IMR-90 (cell line): ENCODE measurements around the gene XIAP. TPM values are rescaled to one million over a fixed set of nuclear protein-coding genes. Genes with fewer than 3 reads are reported as not detected.

Source experiments
- ATAC-seq: fragments of 200-7000 bp; cut with Tn5 transposase; 2 replicates; pipeline ENCODE4 v1.9.1; 2020; ENCODE audit warnings: low read depth, mild to moderate bottlenecking, moderate library complexity
- BruUV-seq: library from RNA; stranded (reverse); fragments of 400-500 nt; replicated peaks from 2 replicates; lab custom pipeline; 2021; lab: Mats Ljungman, UMichigan
- CTCF ChIA-PET: fragments of 300-600 bp; formaldehyde crosslinking; extraction: SDS; loops from one replicate; lab custom pipeline; 2021; ENCODE audit warnings: antibody characterized with exemption; lab: Yijun Ruan, JAX
- POLR2A ChIA-PET: fragments of 300-600 bp; sonication (Branson Sonifier 250); formaldehyde crosslinking; loops from one replicate; lab custom pipeline; 2022; ENCODE audit warnings: antibody characterized with exemption; ENCODE audit not compliant: unreplicated experiment; lab: Charles Lee
- DNase-seq: peaks from one replicate; pipeline ENCODE4 v3.0.0; 2013
- H2AFZ ChIP-seq: replicated peaks from 2 replicates; pipeline ENCODE3; 2013; ENCODE audit warnings: low read length, mild to moderate bottlenecking; ENCODE audit not compliant: poor library complexity
- H2AK5ac ChIP-seq: 2 replicates; pipeline ENCODE4 v1.6.1; 2013; ENCODE audit warnings: low read depth, low read length, inconsistent platforms
- H2AK9ac ChIP-seq: replicated peaks from 2 replicates; pipeline ENCODE3; 2013; ENCODE audit warnings: mild to moderate bottlenecking, low read depth, low read length, moderate library complexity; ENCODE audit not compliant: poor library complexity
- H2BK120ac ChIP-seq: 2 replicates; pipeline ENCODE4 v1.6.1; 2013; ENCODE audit warnings: low read depth, low read length, inconsistent platforms
- H2BK15ac ChIP-seq: 3 replicates; pipeline ENCODE4 v1.6.1; 2013; ENCODE audit warnings: low read depth, low read length, inconsistent platforms
- H2BK20ac ChIP-seq: 2 replicates; pipeline ENCODE4 v1.6.1; 2013; ENCODE audit warnings: low read depth, mild to moderate bottlenecking, inconsistent platforms, low read length, moderate library complexity
- H2BK5ac ChIP-seq: 2 replicates; pipeline ENCODE4 v1.6.1; 2013; ENCODE audit warnings: mild to moderate bottlenecking, low read depth, low read length, inconsistent platforms; ENCODE audit not compliant: poor library complexity, severe bottlenecking
- H3K14ac ChIP-seq: replicated peaks from 2 replicates; pipeline ENCODE4 v1.6.1; 2013; ENCODE audit warnings: low read depth, low read length, inconsistent platforms
- H3K18ac ChIP-seq: 2 replicates; pipeline ENCODE4 v1.6.1; 2013; ENCODE audit warnings: low read depth, low read length, control low read depth
- H3K23ac ChIP-seq: 2 replicates; pipeline ENCODE4 v1.6.1; 2013; ENCODE audit warnings: low read depth, low read length, inconsistent platforms
- H3K27ac ChIP-seq: 2 replicates; pipeline ENCODE4 v1.5.1; 2013; ENCODE audit warnings: mild to moderate bottlenecking, control low read depth, low read length; ENCODE audit not compliant: insufficient read depth
- H3K27me3 ChIP-seq: 2 replicates; pipeline ENCODE4 v1.6.1; 2013; ENCODE audit warnings: low read length; ENCODE audit not compliant: control insufficient read depth, insufficient read depth
- H3K36me3 ChIP-seq: 2 replicates; pipeline ENCODE4 v1.6.1; 2013; ENCODE audit warnings: low read length, mixed read lengths; ENCODE audit not compliant: control insufficient read depth, insufficient read depth
- H3K4ac ChIP-seq: 2 replicates; pipeline ENCODE4 v1.6.1; 2013; ENCODE audit warnings: low read depth, low read length, inconsistent platforms
- H3K4me1 ChIP-seq: 2 replicates; pipeline ENCODE4 v1.6.1; 2013; ENCODE audit warnings: low read length, mixed read lengths; ENCODE audit not compliant: control insufficient read depth, insufficient read depth
- H3K4me2 ChIP-seq: 2 replicates; pipeline ENCODE4 v1.6.1; 2013; ENCODE audit warnings: low read depth, mild to moderate bottlenecking, control low read depth, low read length, moderate library complexity
- H3K4me3 ChIP-seq: 2 replicates; pipeline ENCODE4 v1.5.1; 2013; ENCODE audit warnings: low read depth, mild to moderate bottlenecking, control low read depth, low read length, moderate library complexity; ENCODE audit not compliant: insufficient read depth
- H3K56ac ChIP-seq: 2 replicates; pipeline ENCODE4 v1.6.1; 2013; ENCODE audit warnings: low read length, inconsistent platforms; ENCODE audit not compliant: insufficient read depth; ENCODE audit errors: extremely low read depth
- H3K79me1 ChIP-seq, 2 experiments: 2 replicates each; pipeline ENCODE4 v1.6.1; 2013; ENCODE audit warnings: low read length in 2 of 2, inconsistent platforms in 1 of 2, low read depth in 1 of 2
- H3K9ac ChIP-seq: 2 replicates; pipeline ENCODE4 v1.6.1; 2013; ENCODE audit warnings: low read depth, low read length, control low read depth
- H3K9me1 ChIP-seq: 2 replicates; pipeline ENCODE4 v1.6.1; 2013; ENCODE audit warnings: low read length, inconsistent platforms; ENCODE audit not compliant: insufficient read depth
- H3K9me3 ChIP-seq: 2 replicates; pipeline ENCODE4 v1.6.1; 2013; ENCODE audit warnings: low read length; ENCODE audit not compliant: control insufficient read depth, insufficient read depth
- H4K20me1 ChIP-seq: 2 replicates; pipeline ENCODE4 v1.6.1; 2013; ENCODE audit warnings: low read length, inconsistent platforms; ENCODE audit not compliant: insufficient read depth
- H4K5ac ChIP-seq: 2 replicates; pipeline ENCODE4 v1.6.1; 2013; ENCODE audit warnings: mild to moderate bottlenecking, low read depth, low read length, control low read depth
- H4K8ac ChIP-seq, 2 experiments: 2 replicates each; pipeline ENCODE4 v1.6.1; 2013; ENCODE audit warnings: low read depth in 2 of 2, low read length in 2 of 2, control low read depth in 1 of 2, inconsistent platforms in 1 of 2
- H4K91ac ChIP-seq: 2 replicates; pipeline ENCODE4 v1.6.1; 2013; ENCODE audit warnings: low read depth, low read length, inconsistent platforms; ENCODE audit not compliant: insufficient read depth
- BHLHE40 ChIP-seq: fragments of 150-350 bp; IDR thresholded peaks from 2 replicates; pipeline ENCODE4 v1.6.1; 2016; ENCODE audit warnings: mild to moderate bottlenecking, low read depth, low read length
- CEBPB ChIP-seq: IDR thresholded peaks from 2 replicates; pipeline ENCODE4 v1.6.1; 2012; ENCODE audit warnings: low read depth, low read length, improper control_type of control experiment
- CHD1 ChIP-seq: IDR thresholded peaks from 2 replicates; pipeline ENCODE4 v1.6.1; 2012; ENCODE audit warnings: low read depth, low read length, improper control_type of control experiment
- FOS ChIP-seq: fragments of 150-350 bp; IDR thresholded peaks from 2 replicates; pipeline ENCODE4 v1.6.1; 2016; ENCODE audit warnings: low read depth, low read length
- MAFK ChIP-seq: IDR thresholded peaks from 2 replicates; pipeline ENCODE4 v1.6.1; 2012; ENCODE audit warnings: low read depth, low read length, improper control_type of control experiment
- MXI1 ChIP-seq: IDR thresholded peaks from 2 replicates; pipeline ENCODE4 v1.6.1; 2012; ENCODE audit warnings: low read depth, mild to moderate bottlenecking, low read length, moderate library complexity, borderline replicate concordance
- NFE2L2 ChIP-seq: fragments of 150-350 bp; IDR thresholded peaks from 2 replicates; pipeline ENCODE4 v1.6.1; 2016; ENCODE audit warnings: low read depth, mild to moderate bottlenecking, low read length
- POLR2A ChIP-seq: IDR thresholded peaks from 2 replicates; pipeline ENCODE4 v1.6.1; 2012; ENCODE audit warnings: mild to moderate bottlenecking, low read depth, low read length
- RAD21 ChIP-seq: IDR thresholded peaks from 2 replicates; pipeline ENCODE4 v1.6.1; 2012; ENCODE audit warnings: low read length, improper control_type of control experiment
- RCOR1 ChIP-seq: IDR thresholded peaks from 2 replicates; pipeline ENCODE4 v1.6.1; 2012; ENCODE audit warnings: mild to moderate bottlenecking, low read length, improper control_type of control experiment; ENCODE audit not compliant: insufficient replicate concordance
- SMC3 ChIP-seq: fragments of 150-350 bp; IDR thresholded peaks from 2 replicates; pipeline ENCODE4 v1.6.1; 2016; ENCODE audit warnings: low read depth, mild to moderate bottlenecking, antibody characterized with exemption, low read length, moderate library complexity
- WGBS, 2 experiments: methylation state at CpG; one replicate each; pipeline versions ENCODE4 v1.1.5 to v1.1.7; 2013; ENCODE audit warnings: missing lambda C conversion rate in 2 of 2; ENCODE audit not compliant: insufficient read length in 1 of 2; ENCODE audit errors: extremely low coverage in 2 of 2; 5-methylcytosine and 5-hydroxymethylcytosine counted together
- dilution Hi-C: fragments of 300-500 bp; cut with HindIII; formaldehyde crosslinking; loops from one replicate; pipeline ENCODE4 v1.14.3; 2018; ENCODE audit warnings: low sequenced_read_pairs; ENCODE audit not compliant: unreplicated experiment
- in situ Hi-C: fragments of 300-500 bp; cut with MboI; formaldehyde crosslinking; loops from 3 replicates; pipeline ENCODE4 v1.14.3; 2019; ENCODE audit warnings: low sequenced_read_pairs, inconsistent platforms, mixed read lengths
- intact Hi-C: fragments of 100-400 bp; cut with micrococcal nuclease; formaldehyde crosslinking; loops from 2 replicates; pipeline ENCODE4 v1.10.0; 2022
- polyA plus RNA-seq, 3 experiments: library from polyadenylated mRNA; depleted of rRNA; stranded (reverse); fragments of >200 nt; gene quantifications; 2 replicates each; pipeline ENCODE4 v1.2.3, GENCODE V29; 2012; ENCODE audit warnings: low replicate concordance in 1 of 3
- total RNA-seq: library from RNA; depleted of rRNA; stranded (reverse); fragments of >200 nt; gene quantifications from 2 replicates; pipeline ENCODE4 v1.2.3, GENCODE V29; 2012
- TF ChIP-seq, protein P1 (sequence below): conservative IDR thresholded peaks from 2 replicates; pipeline ENCODE4 v1.5.1; 2012; ENCODE audit warnings: mild to moderate bottlenecking, low read depth, low read length, improper control_type of control experiment
- TF ChIP-seq, protein P2 (sequence below): fragments of 150-350 bp; IDR thresholded peaks from 2 replicates; pipeline ENCODE4 v1.6.1; 2016; ENCODE audit warnings: low read depth, mild to moderate bottlenecking, low read length, moderate library complexity, borderline replicate concordance

XIAP gene
- total and polyA plus RNA-seq, 2 of the 4 experiments (the other 2 are of a cell fraction): 8.1 to 17.4 TPM

DNA sequence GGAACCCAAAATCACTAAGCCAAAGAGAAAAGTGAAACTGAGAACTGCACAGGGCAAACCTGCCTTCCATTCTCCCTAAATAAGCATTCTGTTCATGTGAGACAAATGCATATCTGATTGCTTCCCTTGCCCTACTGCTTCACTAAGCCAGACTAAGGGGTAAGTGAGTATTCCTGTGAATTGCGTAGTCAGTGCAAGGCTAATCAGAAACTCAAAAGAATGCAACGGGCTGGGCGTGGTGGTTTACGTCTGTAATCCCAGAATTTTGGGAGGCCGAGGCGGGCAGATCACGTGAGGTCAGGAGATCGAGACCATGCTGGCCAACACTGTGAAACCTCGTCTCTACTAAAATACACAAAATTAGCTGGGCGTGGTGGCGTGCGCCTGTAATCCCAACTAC is 10.8 kb upstream of the XIAP start:
- no peaks in the 10 kb centered on the region for H3K79me1 ChIP-seq
- no peak overlapping the region for H3K56ac ChIP-seq
- no peak overlapping the region for H3K18ac ChIP-seq
- no peak for TF ChIP-seq MXI1
- no peak for TF ChIP-seq RCOR1
- TF ChIP-seq BHLHE40: no peak
- TF ChIP-seq CEBPB: no peak
- TF ChIP-seq POLR2A: no peak
- no peak for TF ChIP-seq MAFK
- TF ChIP-seq FOS: no peak
- TF ChIP-seq, protein P1, sequence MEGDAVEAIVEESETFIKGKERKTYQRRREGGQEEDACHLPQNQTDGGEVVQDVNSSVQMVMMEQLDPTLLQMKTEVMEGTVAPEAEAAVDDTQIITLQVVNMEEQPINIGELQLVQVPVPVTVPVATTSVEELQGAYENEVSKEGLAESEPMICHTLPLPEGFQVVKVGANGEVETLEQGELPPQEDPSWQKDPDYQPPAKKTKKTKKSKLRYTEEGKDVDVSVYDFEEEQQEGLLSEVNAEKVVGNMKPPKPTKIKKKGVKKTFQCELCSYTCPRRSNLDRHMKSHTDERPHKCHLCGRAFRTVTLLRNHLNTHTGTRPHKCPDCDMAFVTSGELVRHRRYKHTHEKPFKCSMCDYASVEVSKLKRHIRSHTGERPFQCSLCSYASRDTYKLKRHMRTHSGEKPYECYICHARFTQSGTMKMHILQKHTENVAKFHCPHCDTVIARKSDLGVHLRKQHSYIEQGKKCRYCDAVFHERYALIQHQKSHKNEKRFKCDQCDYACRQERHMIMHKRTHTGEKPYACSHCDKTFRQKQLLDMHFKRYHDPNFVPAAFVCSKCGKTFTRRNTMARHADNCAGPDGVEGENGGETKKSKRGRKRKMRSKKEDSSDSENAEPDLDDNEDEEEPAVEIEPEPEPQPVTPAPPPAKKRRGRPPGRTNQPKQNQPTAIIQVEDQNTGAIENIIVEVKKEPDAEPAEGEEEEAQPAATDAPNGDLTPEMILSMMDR: no peak
- no peak for TF ChIP-seq RAD21
- TF ChIP-seq SMC3: no peak
- TF ChIP-seq, protein P2, sequence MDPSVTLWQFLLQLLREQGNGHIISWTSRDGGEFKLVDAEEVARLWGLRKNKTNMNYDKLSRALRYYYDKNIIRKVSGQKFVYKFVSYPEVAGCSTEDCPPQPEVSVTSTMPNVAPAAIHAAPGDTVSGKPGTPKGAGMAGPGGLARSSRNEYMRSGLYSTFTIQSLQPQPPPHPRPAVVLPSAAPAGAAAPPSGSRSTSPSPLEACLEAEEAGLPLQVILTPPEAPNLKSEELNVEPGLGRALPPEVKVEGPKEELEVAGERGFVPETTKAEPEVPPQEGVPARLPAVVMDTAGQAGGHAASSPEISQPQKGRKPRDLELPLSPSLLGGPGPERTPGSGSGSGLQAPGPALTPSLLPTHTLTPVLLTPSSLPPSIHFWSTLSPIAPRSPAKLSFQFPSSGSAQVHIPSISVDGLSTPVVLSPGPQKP: no peak
- TF ChIP-seq CHD1: no peak
- TF ChIP-seq NFE2L2: no peak
- ChIA-PET CTCF (no interaction called here), POLR2A (no interaction called here)
- H3K23ac ChIP-seq: no peak overlapping the region
- no peak overlapping the region for H3K4me2 ChIP-seq
- no peak overlapping the region for H4K5ac ChIP-seq
- in situ Hi-C loops: no loop called here
- ATAC-seq (no peak), DNase-seq (no peak)
- intact Hi-C loops: no loop called here
- H2AK5ac ChIP-seq: no peak overlapping the region
- no peak overlapping the region for H3K4ac ChIP-seq
- no peaks in the 10 kb centered on the region for H3K4me1 ChIP-seq
- no peaks in the 10 kb centered on the region for H3K36me3 ChIP-seq
- dilution Hi-C loops: no loop called here
- H2BK5ac ChIP-seq: no peak overlapping the region
- WGBS, 2 experiments: 100% methylated on average over 2 of the region's 12 CpGs; no CpG with 5 or more reads in 1 of the 2 experiments
- H2BK120ac ChIP-seq: no peak overlapping the region
- H3K9me1 ChIP-seq: no peaks in the 10 kb centered on the region
- H3K9ac ChIP-seq: no peak overlapping the region
- H4K8ac ChIP-seq: no peak overlapping the region
- H2BK15ac ChIP-seq: no peak overlapping the region
- H4K20me1 ChIP-seq: no peaks in the 10 kb centered on the region
- H2AK9ac ChIP-seq: no peak overlapping the region
- H2BK20ac ChIP-seq: no peak overlapping the region
- no peak overlapping the region for H3K14ac ChIP-seq
- H2AFZ ChIP-seq: no peak overlapping the region
- H3K27ac ChIP-seq: no peak overlapping the region
- H4K91ac ChIP-seq: no peak overlapping the region
- 0 out of 2 replicates have a peak, but pooled peaks cover 2% of the 10 kb centered on the region for H3K9me3 ChIP-seq
- no peak overlapping the region for H3K4me3 ChIP-seq
- H3K27me3 ChIP-seq: no peaks in the 10 kb centered on the region
- BruUV-seq: no TSS peak
